Fibroblast of pulmonary artery (primary cell): Measurements from ENCODE around the gene LY86.

ENCODE experiments used
- DNase-seq: peaks from one replicate; pipeline ENCODE4 v3.0.0-alpha.2; 2010; ENCODE audit warnings: low read depth
- H3K4me3 ChIP-seq: replicated peaks from 2 replicates; pipeline ENCODE4 v1.5.1; 2011; ENCODE audit warnings: low read depth, mild to moderate bottlenecking, control low read depth, low read length, moderate library complexity
- CTCF ChIP-seq: IDR thresholded peaks from 2 replicates; pipeline ENCODE4 v1.5.1; 2011; ENCODE audit warnings: mild to moderate bottlenecking, control low read depth, low read length, inconsistent platforms; ENCODE audit errors: missing control alignments

LY86 gene

GRCh38 chr6:6656287-6656686 lies 67.8 kb downstream of the LY86 start:
- no peak for TF ChIP-seq CTCF
- H3K4me3 ChIP-seq, result no peak overlapping the region
- DNase-seq, result no peak

GRCh38 chr6:6657085-6657819 lies 68.7 kb downstream of the LY86 start:
- DNase-seq, result no peak
- no peak for TF ChIP-seq CTCF
- H3K4me3 ChIP-seq, result no peak overlapping the region

DNA sequence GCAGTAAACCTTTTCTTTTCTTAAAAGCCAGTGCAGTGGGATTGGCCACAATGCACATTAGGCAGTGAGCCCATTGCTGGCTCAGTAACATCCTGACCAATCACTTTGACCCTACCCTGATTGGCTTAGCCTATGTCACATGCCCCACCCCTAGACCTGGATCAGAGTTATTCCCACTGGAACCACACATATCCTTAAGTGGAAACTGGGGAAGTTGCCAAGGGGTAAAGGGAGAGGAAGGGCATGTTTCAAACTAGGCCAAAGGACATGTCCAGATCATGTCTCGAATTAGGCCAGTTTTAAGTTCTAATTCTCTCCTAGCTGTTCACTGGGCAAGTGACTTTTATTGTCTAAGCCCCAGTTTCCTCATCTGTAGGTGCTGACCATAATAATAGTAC lies 69.3 kb downstream of the LY86 start:
- no peak for DNase-seq
- TF ChIP-seq CTCF, result no peak
- H3K4me3 ChIP-seq, result no peak overlapping the region

DNA sequence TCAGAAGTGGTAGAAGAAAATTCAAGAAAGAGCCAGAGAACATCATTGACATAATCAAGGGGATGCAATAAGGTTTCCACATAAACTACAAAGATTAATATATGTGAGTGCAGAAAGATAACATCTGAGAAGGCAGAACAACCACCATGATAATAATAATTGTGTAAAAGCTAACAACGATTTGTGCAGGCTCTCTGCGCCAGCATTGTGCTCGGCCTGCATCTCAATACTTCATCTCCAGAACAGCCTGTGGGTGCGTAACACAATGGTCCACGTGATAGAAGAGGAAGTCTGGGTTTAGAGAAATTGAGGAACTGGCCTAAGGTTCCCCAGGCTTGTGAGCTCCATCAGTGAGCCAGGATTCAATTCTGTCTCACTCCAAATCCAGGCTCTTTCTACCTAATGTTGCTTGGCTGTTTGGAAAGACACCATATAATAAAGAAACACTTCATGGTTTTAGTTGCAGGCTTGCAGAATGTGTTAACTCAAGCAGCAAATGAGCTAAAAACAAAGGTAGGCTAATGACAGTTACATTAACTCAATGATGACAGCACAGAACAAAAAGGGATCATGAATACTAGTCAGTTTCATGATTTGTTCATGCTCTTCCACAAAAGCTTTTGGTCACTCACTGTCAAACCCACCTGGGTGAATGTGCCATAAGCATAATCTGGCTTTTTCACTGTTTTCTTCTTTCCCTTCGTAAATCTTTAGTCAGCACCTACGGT lies 71.2 kb downstream of the LY86 start:
- no peak for TF ChIP-seq CTCF

DNA sequence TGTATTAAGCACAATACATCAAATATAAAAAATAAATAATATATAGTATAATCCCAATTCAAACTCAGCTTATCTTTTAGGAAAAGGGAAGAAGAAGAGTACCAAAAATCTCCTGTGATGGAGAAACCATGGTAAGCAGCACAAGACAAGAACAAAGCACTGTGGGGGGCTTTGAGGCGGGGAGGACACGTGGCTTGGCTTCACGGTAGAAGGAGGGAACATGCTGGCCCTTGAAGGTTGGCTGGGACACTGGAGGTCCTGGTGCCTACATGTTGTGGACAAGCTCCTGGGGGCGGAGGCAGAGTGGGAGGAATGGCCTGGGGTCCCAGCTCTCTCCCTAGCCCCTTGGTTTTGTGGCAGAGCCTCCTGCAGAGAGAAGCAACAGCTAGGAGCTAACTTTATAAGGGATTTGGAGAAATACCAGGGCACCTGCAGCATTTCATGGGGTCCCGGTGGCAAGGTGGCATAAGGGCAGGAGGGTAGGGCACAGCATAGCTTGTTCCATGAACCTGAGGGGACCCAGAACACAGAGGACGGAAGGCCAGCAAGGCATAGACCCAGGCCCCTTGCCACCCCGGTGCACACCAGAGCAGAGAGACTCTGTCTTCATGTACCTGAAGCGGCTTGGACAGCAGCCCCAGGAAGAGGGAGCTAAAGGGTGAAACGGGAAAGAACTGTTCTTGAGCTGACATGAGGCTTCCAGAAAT lies 72.0 kb downstream of the LY86 start:
- no peak for TF ChIP-seq CTCF
- no peak for DNase-seq
- H3K4me3 ChIP-seq, result no peak overlapping the region

More for the DNA sequence above, 71.2 kb downstream of the LY86 start:
- no peak for DNase-seq
- H3K4me3 ChIP-seq, result no peak overlapping the region

DNA sequence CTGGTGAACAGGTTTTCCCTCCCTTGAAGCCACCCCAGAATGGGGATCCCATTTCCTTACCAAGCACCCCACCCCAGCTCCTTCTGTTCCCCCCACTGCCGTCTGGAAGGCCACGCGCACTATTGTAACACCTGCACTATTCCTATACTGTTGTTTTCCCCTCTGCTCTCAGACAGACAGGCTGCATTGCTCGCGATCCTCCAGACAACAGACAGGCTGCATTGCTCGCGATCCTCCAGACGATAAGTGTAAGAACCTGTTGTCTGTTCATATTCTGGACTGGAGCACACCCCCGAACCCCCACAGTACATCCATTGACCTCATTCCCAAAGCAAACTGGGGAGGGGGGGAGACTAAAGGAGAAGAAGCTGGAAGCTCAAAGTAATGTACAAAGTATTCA lies 72.7 kb downstream of the LY86 start:
- no peak for DNase-seq
- no peak for TF ChIP-seq CTCF
- no peak overlapping the region for H3K4me3 ChIP-seq
